GM12875 (cell line): ENCODE results near the gene NOS1AP.

ENCODE experiments used
- H3K4me3 ChIP-seq: one replicate; pipeline ENCODE4 v1.5.1; 2011; ENCODE audit warnings: low read depth, low read length, control low read depth
- TF ChIP-seq, protein P1 (sequence below): IDR thresholded peaks from 2 replicates; pipeline ENCODE4 v1.5.1; 2011; ENCODE audit warnings: low read depth, mild to moderate bottlenecking, control low read depth, inconsistent platforms, low read length, moderate library complexity, borderline replicate concordance; ENCODE audit not compliant: insufficient read depth

NOS1AP gene

GRCh38 chr1:162025541-162025940 is 44.0 kb upstream of the NOS1AP start:
- TF ChIP-seq, protein P1, sequence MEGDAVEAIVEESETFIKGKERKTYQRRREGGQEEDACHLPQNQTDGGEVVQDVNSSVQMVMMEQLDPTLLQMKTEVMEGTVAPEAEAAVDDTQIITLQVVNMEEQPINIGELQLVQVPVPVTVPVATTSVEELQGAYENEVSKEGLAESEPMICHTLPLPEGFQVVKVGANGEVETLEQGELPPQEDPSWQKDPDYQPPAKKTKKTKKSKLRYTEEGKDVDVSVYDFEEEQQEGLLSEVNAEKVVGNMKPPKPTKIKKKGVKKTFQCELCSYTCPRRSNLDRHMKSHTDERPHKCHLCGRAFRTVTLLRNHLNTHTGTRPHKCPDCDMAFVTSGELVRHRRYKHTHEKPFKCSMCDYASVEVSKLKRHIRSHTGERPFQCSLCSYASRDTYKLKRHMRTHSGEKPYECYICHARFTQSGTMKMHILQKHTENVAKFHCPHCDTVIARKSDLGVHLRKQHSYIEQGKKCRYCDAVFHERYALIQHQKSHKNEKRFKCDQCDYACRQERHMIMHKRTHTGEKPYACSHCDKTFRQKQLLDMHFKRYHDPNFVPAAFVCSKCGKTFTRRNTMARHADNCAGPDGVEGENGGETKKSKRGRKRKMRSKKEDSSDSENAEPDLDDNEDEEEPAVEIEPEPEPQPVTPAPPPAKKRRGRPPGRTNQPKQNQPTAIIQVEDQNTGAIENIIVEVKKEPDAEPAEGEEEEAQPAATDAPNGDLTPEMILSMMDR: no peak
- no peak overlapping the region for H3K4me3 ChIP-seq

- no peak overlapping the region for H3K4me3 ChIP-seq
- TF ChIP-seq, protein P1: no peak
These were observed 42.6 kb upstream of the NOS1AP start for GRCh38 chr1:162026881-162027280.

GRCh38 chr1:162028726-162029125 is 40.8 kb upstream of the NOS1AP start:
- TF ChIP-seq, protein P1: no peak
- H3K4me3 ChIP-seq: no peak overlapping the region

DNA sequence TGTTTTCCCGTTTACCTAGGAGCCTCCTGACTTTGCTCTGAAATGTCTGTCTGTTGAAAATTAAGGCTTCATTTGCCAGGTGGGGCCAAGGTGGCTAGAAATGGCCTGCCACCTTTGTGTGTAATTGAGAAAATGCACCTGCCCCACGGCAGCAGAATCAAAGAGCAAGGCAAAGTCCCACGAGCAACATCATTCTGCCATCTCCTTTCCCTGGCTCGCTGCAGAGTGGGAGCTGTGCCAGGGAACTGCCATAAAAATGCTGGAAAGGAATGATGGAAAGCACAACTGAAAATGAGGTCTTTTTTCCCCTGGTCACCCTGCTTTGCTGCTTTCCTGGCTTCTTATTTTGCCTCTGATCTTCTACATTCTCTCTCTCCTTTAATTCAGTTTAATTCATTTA is 40.3 kb upstream of the NOS1AP start:
- TF ChIP-seq, protein P1: no peak
- H3K4me3 ChIP-seq: no peak overlapping the region

- TF ChIP-seq, protein P1: no peak
- H3K4me3 ChIP-seq: no peak overlapping the region
These were observed 38.7 kb upstream of the NOS1AP start for GRCh38 chr1:162030759-162031280.

DNA sequence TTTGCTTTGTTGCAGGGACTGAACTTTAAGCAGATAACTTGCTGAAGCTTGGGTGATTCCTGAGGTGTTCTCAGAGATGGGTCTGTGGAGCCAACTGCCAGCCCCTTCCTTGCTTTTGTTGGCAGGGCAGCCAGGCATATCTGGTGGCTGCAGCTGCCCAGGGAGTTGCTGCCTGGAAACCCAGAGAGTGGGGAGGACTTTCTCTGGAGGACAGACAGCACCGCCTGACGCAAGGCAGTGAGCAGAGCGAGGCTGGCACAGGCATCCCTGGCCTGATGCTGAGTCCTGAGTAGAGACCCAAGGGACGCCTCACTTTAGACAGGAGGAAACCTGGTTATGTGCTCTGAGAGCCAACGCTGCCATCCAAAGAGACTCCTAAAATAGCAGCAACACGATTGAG is 36.1 kb upstream of the NOS1AP start:
- H3K4me3 ChIP-seq: no peak overlapping the region
- TF ChIP-seq, protein P1: no peak

DNA sequence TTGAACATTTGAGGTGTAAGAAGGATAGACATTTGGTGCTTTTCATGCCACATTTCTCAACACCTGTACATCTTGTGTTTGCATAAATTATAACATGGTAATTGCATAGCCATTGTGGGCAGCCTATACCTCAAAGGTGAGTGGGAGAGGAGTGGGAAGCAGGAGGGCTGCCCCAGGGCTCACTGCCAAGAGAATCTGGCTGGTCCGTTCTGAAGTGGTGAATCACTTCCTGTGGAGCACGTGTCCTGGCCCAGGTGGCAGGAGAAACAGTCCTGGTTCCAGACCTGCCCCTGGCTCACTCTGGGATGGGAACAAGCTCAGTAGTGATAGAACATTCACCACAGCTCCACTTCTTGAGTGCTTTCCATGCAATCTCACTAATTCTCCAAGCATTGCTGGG is 34.2 kb upstream of the NOS1AP start:
- H3K4me3 ChIP-seq: no peak overlapping the region
- TF ChIP-seq, protein P1: no peak
